Gastroesophageal sphincter (tissue), 4 donors: Measurements from ENCODE around the gene DPPA5. TPM values are rescaled to one million over a fixed set of nuclear protein-coding genes. Genes with fewer than 3 reads are reported as not detected.

Experiments used
- ATAC-seq: fragments of 150-250 bp; one replicate; pipeline ENCODE4 v1.9.1; 2016; ENCODE audit warnings: mild to moderate bottlenecking, moderate library complexity
- H3K27ac ChIP-seq, 4 donors: fragments of 200-600 bp; sonication (generic) in 3 of 4; 1 replicate in 3 of 4; 2 replicates in 1 of 4; pipeline ENCODE4 v1.5.1; 2016 to 2019
- H3K27me3 ChIP-seq: fragments of 200-600 bp; sonication (generic); one replicate; pipeline ENCODE4 v1.5.1; 2019
- H3K36me3 ChIP-seq, 2 donors: fragments of 200-600 bp; sonication (generic); one replicate each; pipeline ENCODE4 v1.5.1; 2019; ENCODE audit warnings: control low read depth in 1 of 2
- H3K4me1 ChIP-seq, 3 donors: fragments of 200-600 bp; sonication (generic); 1 replicate in 2 of 3; 2 replicates in 1 of 3; pipeline ENCODE4 v1.5.1; 2016 to 2019; ENCODE audit warnings: control low read depth in 2 of 3
- H3K4me3 ChIP-seq, 2 donors: fragments of 200-600 bp; sonication (generic); one replicate each; pipeline ENCODE4 v1.5.1; 2019; ENCODE audit warnings: mild to moderate bottlenecking in 1 of 2, moderate library complexity in 1 of 2
- H3K9me3 ChIP-seq, 3 donors: fragments of 200-600 bp; sonication (generic); one replicate each; pipeline ENCODE4 v1.5.1; 2017 to 2019; ENCODE audit warnings: control low read depth in 2 of 3
- EP300 ChIP-seq: sonication (generic); formaldehyde crosslinking; IDR thresholded peaks from one replicate; pipeline ENCODE4 v1.6.1; 2017; ENCODE audit warnings: antibody characterized with exemption, mild to moderate bottlenecking
- POLR2A ChIP-seq, 2 donors: fragments of 450-650 bp; IDR thresholded peaks; one replicate each; pipeline ENCODE4 v1.6.1; 2017; ENCODE audit warnings: antibody characterized with exemption in 2 of 2, mild to moderate bottlenecking in 2 of 2, moderate library complexity in 1 of 2
- POLR2AphosphoS5 ChIP-seq: sonication (generic); formaldehyde crosslinking; IDR thresholded peaks from one replicate; pipeline ENCODE4 v1.6.1; 2017; ENCODE audit warnings: antibody characterized with exemption
- WGBS, 2 donors: methylation state at CpG; one replicate each; pipeline ENCODE4 v1.1.5; 2018; ENCODE audit warnings: low coverage in 1 of 2; 5-methylcytosine and 5-hydroxymethylcytosine counted together
- total RNA-seq, 4 donors: library from RNA; depleted of rRNA; stranded (reverse); fragments of >200 nt; gene quantifications; one replicate each; pipeline ENCODE4 v1.1.0, GENCODE V29; 2016
- TF ChIP-seq, protein P1 (sequence below), 4 experiments: fragments of 200-600 bp in 2 of 4; fragments of 450-650 bp in 2 of 4; sonication (generic) in 1 of 4; IDR thresholded peaks; one replicate each; pipeline ENCODE4 v1.5.1; 2017 to 2019; ENCODE audit warnings: antibody characterized with exemption in 4 of 4, mild to moderate bottlenecking in 2 of 4, moderate library complexity in 2 of 4

Gene DPPA5
- total RNA-seq, 4 donors from 2014 or later = not detected

DNA sequence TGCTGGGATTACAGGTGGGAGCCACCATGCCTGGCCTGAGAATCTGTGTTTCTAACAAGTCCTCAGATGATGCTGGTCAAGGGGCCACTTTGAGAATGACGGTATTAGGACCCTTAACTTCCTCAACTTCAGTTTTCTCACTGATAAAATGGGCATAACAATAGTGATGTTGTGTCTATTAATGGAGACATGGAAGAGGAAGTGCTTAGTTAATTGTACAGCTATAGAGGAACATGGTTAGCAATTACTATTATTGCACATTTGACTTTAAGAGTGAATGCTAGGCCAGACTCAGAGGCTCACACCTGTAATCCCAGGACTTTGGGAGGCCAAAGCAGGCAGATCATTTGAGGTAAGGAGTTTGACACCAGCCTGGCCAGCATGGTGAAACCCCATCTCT, 12.7 kb downstream of the DPPA5 start:
- Histone ChIP-seq H3K27me3 (no peaks in the 10 kb centered on the region), H3K27ac (no peak overlapping the region), H3K4me3 (no peak overlapping the region), H3K4me1 (no peaks in the 10 kb centered on the region), H3K9me3 (no peaks in the 10 kb centered on the region), H3K36me3 (no peaks in the 10 kb centered on the region)
- TF ChIP-seq POLR2AphosphoS5 (no peak), EP300 (no peak), POLR2A (IDR thresholded peaks at IDR 0.05) (no peak)
- TF ChIP-seq, protein P1, sequence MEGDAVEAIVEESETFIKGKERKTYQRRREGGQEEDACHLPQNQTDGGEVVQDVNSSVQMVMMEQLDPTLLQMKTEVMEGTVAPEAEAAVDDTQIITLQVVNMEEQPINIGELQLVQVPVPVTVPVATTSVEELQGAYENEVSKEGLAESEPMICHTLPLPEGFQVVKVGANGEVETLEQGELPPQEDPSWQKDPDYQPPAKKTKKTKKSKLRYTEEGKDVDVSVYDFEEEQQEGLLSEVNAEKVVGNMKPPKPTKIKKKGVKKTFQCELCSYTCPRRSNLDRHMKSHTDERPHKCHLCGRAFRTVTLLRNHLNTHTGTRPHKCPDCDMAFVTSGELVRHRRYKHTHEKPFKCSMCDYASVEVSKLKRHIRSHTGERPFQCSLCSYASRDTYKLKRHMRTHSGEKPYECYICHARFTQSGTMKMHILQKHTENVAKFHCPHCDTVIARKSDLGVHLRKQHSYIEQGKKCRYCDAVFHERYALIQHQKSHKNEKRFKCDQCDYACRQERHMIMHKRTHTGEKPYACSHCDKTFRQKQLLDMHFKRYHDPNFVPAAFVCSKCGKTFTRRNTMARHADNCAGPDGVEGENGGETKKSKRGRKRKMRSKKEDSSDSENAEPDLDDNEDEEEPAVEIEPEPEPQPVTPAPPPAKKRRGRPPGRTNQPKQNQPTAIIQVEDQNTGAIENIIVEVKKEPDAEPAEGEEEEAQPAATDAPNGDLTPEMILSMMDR (IDR thresholded peaks at IDR 0.05) = no peak
- no peak for ATAC-seq
- WGBS, 2 donors = 75% methylated on average over 1 of the region's 1 CpG; no CpG with 5 or more reads in 1 of the 2 donors

DNA sequence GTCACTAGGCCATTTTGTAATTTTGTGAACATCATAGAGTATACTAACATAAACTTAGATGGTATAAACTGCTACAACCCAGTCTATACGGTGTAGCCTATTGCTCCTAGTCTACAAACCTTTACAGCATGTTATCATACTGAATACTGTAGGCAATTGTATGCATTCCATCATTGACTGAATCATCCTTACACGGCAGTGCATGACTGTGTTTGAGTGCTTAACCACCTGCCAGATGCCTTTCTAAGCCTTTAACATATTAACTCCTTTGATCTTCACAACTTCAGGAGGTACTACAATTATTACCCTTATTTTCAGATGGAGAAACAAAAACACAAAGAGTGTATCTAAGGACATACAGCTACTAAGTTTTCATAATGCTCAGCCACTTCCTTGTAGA, 14.0 kb downstream of the DPPA5 start:
- no peak overlapping the region for H3K4me3 ChIP-seq
- 69% methylated on average over 2 of the region's 2 CpGs for WGBS, 2 donors
- no peak for ATAC-seq

DNA sequence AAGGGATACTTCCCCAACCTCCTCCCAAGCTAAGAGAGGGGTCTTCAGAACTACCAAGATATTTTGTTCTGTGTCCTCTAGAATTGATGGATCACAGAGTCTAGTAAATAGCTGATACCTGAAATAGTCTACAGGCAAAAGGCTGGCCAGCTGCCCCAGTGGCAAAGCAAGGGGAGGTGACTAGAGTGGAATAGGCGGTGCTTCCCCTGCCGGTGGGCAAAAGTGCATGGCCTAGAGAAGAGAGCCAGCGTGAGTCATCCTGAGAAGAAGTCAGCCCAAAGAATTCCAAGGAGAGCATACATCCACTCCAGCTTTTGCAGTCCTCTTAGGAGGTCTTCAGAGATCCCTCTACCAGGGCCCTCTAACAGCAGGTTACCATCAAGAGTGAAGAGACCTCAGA, 14.7 kb downstream of the DPPA5 start:
- Histone ChIP-seq H3K27ac (no peak overlapping the region), H3K9me3 (no peaks in the 10 kb centered on the region), H3K4me3 (no peak overlapping the region), H3K36me3 (no peaks in the 10 kb centered on the region), H3K4me1 (no peaks in the 10 kb centered on the region), H3K27me3 (no peaks in the 10 kb centered on the region)
- no peak for ATAC-seq
- WGBS, 2 donors = 43 to 100% methylated on average over 1 to 2 of the region's 3 CpGs
- TF ChIP-seq, protein P1 (IDR thresholded peaks at IDR 0.05) = no peak
- TF ChIP-seq POLR2A (IDR thresholded peaks at IDR 0.05) = no peak
- no peak for TF ChIP-seq POLR2AphosphoS5

More for the DNA sequence above, 14.0 kb downstream of the DPPA5 start:
- Histone ChIP-seq H3K27ac (no peak overlapping the region), H3K4me1 (no peaks in the 10 kb centered on the region), H3K36me3 (no peaks in the 10 kb centered on the region), H3K27me3 (no peaks in the 10 kb centered on the region), H3K9me3 (no peaks in the 10 kb centered on the region)
- TF ChIP-seq EP300 (no peak), POLR2AphosphoS5 (no peak), POLR2A (IDR thresholded peaks at IDR 0.05) (no peak)
- TF ChIP-seq, protein P1 (IDR thresholded peaks at IDR 0.05) = no peak

DNA sequence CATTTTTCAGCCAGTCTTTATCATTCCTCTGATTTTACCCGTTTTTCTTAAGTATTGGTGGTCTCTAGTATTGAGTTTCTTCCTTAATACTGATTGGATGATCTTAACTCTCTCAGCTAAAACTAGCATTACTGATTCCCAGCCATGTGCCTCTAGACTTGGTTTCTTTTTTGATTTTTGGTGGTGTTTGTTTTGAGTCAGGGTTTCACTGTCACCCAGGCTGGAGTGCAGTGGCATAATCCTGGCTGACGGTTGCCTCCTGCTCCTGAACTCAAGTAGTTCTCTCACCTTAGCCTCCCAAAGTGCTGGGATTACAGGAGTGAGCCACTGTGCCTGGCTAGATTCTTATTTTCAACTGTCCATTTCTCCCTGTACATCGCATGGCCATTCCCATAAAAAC, 24.9 kb downstream of the DPPA5 start:
- Histone ChIP-seq H3K9me3 (no peaks in the 10 kb centered on the region), H3K27me3 (peaks cover 15% of the 10 kb centered on the region), H3K4me3 (no peak overlapping the region), H3K27ac (no peak overlapping the region), H3K4me1 (no peaks in the 10 kb centered on the region), H3K36me3 (no peaks in the 10 kb centered on the region)
- no peak for ATAC-seq
- TF ChIP-seq POLR2AphosphoS5 (no peak), EP300 (no peak), POLR2A (IDR thresholded peaks at IDR 0.05) (no peak)
- TF ChIP-seq, protein P1 (IDR thresholded peaks at IDR 0.05) = no peak
- WGBS, 2 donors = 65 to 83% methylated on average over 2 to 3 of the region's 3 CpGs

DNA sequence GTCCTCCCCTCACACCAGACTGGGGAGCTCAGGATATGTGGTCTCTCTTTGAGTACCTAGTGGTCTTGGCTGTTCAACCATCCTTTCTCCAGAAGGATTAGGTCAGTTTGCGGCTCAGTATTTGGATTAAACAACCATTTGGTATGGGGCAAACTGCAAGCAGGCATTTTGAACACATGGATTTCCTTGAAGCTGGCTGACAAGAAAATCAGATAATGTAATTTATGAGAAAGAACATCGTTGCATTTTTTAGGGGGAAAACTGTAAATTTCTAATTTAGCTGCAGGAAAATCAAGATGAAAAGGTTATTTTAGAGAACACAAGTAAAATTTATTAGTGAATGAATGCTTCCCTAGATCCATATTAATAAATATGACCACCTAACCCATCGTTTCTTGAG, 25.3 kb downstream of the DPPA5 start:
- no peak overlapping the region for H3K27ac ChIP-seq
- no peaks in the 10 kb centered on the region for H3K9me3 ChIP-seq
- ATAC-seq = no peak
- peaks cover 15% of the 10 kb centered on the region for H3K27me3 ChIP-seq
- whole genome bisulfite sequencing, 2 donors = 59 to 60% methylated on average over 2 to 3 of the region's 3 CpGs
- no peak for TF ChIP-seq EP300
- no peak for TF ChIP-seq POLR2A (IDR thresholded peaks at IDR 0.05)
- no peak for TF ChIP-seq POLR2AphosphoS5
- no peaks in the 10 kb centered on the region for H3K4me1 ChIP-seq
- H3K4me3 ChIP-seq = no peak overlapping the region
- H3K36me3 ChIP-seq = no peaks in the 10 kb centered on the region
